Measurements from ENCODE around the gene TGFBI.

The TGFBI gene

GRCh38 chr5:136001466-136001981, 27.3 kb upstream of the TGFBI start:
- peak; percentile 24 for DNase-seq (ENCODE audit: low spot score)

GRCh38 chr5:136004436-136004835, 24.4 kb upstream of the TGFBI start:
- DNase-seq (ENCODE audit: low spot score), result peak; percentile 36

GRCh38 chr5:136005476-136005875, 23.3 kb upstream of the TGFBI start:
- DNase-seq (ENCODE audit: low spot score), result no peak

- DNase-seq (ENCODE audit: low spot score), result peak; percentile 44
Observed at GRCh38 chr5:136006164-136006563, 22.6 kb upstream of the TGFBI start.

GRCh38 chr5:136006761-136007251, 22.0 kb upstream of the TGFBI start:
- DNase-seq (ENCODE audit: low spot score), result peak; percentile 61

- no peak for DNase-seq (ENCODE audit: low spot score)
Observed at GRCh38 chr5:136007271-136007670, 21.5 kb upstream of the TGFBI start.

GRCh38 chr5:136011414-136012001, 17.3 kb upstream of the TGFBI start:
- DNase-seq (ENCODE audit: low spot score), result no peak

GRCh38 chr5:136012041-136012804, 16.6 kb upstream of the TGFBI start:
- DNase-seq (ENCODE audit: low spot score), result no peak

GRCh38 chr5:136013559-136013958, 15.2 kb upstream of the TGFBI start:
- no peak for DNase-seq (ENCODE audit: low spot score)

- no peak for DNase-seq (ENCODE audit: low spot score)
Observed at GRCh38 chr5:136014049-136015002, 14.5 kb upstream of the TGFBI start.

- no peak for DNase-seq (ENCODE audit: low spot score)
Observed at GRCh38 chr5:136015003-136015375, 13.8 kb upstream of the TGFBI start.

- no peak for DNase-seq (ENCODE audit: low spot score)
Observed at GRCh38 chr5:136015966-136016650, 12.7 kb upstream of the TGFBI start.

GRCh38 chr5:136016945-136017530, 11.8 kb upstream of the TGFBI start:
- peak; percentile 41 for DNase-seq (ENCODE audit: low spot score)

- peak; percentile 80 for DNase-seq (ENCODE audit: low spot score)
Observed at GRCh38 chr5:136018814-136019783, 9.7 kb upstream of the TGFBI start.

GRCh38 chr5:136020001-136020382, 8.8 kb upstream of the TGFBI start:
- no peak for DNase-seq (ENCODE audit: low spot score)

GRCh38 chr5:136020383-136021015, 8.3 kb upstream of the TGFBI start:
- DNase-seq (ENCODE audit: low spot score), result peak; percentile 74

GRCh38 chr5:136021016-136021405, 7.8 kb upstream of the TGFBI start:
- peak; percentile 52 for DNase-seq (ENCODE audit: low spot score)

- no peak for DNase-seq (ENCODE audit: low spot score)
Observed at GRCh38 chr5:136022965-136023364, 5.8 kb upstream of the TGFBI start.

- peak; percentile 57 for DNase-seq (ENCODE audit: low spot score)
Observed at GRCh38 chr5:136023958-136024541, 4.7 kb upstream of the TGFBI start.

All from AG08396 (cell line).